Measurements from ENCODE around the gene BAAT.
"Not testable (repeated sequence)": the region's sequence is repeated elsewhere in the genome, so short reads cannot be mapped to it uniquely, and the experiment has no call there.

The BAAT gene

DNA sequence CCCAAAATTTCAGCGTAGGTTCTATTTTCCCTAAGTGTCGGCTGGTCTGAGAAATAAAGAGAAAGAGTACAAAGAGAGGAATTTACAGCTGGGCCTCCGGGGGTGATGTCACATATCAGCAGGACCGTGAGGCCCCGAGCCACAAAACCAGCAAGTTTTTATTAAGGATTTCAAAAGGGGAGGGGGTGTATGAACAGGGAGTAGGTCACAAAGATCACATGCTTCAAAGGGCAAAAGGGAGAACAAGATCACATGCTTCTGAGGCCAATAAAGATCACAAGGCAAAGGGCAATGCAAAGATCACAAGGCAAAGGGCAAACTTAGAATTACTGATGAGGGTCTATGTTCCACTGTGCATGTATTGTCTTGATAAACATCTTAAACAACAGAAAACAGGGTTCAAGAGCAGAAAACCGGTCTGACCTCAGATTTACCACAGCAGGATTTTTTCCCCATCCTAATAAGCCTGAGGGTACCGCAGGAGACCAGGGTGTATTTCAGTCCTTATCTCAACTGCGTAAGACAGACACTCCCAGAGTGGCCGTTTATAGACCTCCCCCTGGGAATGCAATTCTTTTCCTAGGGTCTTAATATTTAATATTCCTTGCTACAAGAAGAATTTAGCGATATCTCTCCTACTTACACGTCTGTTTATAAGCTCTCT, at the start of gene BAAT:
BAAT (minus strand) TSS at position 134 of the 664 bp plus-strand sequence. CDS start 13,602 bp downstream, outside the sequence.
- DNase-seq, result not testable (repeated sequence)

DNA sequence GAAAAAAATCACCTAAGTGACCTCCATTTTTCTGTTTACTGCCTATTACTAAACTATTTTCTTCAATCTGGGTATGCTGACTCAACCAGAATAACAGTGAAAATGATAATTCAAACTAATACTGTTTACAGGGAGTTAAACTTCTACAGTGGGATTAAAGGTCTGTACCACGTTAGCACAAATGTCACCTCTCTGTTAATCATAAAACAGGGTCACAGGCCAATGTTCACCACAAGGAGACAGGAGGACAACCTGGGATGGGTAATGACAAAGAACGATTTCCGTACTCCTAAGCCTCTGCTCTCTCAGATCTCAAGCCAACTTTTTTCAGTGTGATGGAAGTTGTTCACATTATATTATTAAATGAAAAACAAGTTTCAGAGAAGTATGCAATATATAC, 48.4 kb upstream of the BAAT start:
- no peak for DNase-seq

GRCh38 chr9:101432740-101433139, 47.9 kb upstream of the BAAT start:
- DNase-seq, result no peak

DNA sequence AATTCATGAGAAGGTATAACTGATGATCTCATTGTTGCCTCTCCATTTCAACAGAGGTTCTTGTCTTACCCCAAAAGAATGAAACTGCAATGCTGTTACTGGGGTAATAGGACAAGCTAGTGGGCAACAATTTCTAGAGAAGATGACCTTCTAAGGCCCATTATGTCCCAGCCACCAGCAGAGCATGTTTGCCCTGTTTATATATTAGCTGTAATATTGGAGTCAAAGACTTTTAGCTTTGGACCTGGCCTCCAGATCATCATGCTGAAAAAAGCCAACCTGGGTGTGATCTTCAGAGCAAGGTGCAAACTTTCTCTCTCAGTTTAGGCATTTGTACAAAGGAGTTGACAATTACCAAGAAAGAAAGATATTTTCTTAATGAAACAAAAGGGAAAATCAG, 47.4 kb upstream of the BAAT start:
- DNase-seq, result no peak

DNA sequence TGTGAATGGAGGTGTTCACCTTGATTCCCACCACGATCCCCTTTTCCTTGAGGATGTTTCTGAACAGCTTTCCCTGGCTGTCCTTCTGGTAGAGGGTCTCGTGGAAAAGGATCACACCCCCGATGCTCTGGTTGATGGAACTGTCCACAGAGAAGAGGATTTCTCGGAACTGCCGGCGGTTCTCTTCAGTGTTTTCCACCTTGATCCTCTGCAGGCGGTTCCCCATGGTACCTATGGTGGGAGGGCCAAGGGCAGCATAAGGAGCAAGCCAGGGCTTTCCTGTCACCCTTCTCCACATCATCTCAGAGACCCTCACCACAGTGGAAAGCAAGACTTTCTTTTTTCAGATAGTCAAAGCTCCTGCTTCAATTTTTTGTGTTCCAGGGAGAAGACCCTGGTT, 44.9 kb upstream of the BAAT start:
- no peak for DNase-seq

DNA sequence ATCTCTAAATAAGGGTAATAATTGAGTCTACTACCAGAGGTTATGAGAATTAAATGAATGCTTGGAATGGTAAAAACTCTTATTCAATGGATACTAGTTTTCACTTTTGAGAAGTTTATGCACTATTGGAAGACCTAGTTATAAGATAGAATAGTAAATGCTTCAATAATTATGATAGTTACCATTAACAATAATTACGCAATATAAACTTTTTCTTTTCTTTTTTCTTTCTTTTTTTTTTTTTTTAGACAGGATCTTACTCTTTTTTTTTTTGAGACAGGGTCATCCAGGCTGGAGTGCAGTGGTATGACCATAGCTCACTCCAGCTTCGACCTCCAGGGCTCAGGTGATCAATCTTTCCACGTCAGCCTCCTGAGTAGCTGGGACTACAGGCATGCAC, 44.1 kb upstream of the BAAT start:
- DNase-seq, result no peak

DNA sequence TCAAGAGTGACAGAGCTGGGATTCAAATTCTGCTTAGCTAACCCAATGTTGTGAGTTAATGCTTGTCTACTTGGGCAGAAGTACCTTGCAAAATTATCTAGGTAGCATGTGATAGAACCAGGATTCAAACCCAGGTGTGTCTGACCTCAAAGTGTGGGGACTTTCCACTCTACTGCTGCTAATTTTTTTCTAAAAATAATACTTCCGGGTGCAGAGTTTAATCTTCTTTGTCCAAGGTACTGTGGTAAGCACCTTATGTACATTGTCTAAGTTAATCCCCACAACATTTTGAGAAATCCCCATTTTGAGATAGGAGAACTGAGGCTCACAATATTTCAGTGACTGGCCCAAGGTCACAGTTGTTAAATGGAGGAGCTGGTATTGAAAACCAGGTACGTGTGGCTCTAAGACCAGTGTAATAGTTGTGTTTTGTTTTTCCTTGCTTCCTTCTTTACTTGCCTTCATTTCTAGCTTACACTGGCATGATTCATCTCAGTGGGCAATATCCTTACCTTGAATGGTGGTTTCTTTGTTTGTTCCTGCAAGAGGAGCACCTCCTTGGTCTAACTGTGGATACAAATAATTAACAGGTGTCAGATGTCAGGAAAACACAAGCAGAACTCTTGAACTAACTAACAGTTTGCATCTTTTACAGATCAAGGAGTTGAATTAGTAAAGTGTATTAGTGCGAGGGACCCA, 43.3 kb upstream of the BAAT start:
- no peak for DNase-seq

GRCh38 chr9:101427358-101427757, 42.6 kb upstream of the BAAT start:
- no peak for DNase-seq

DNA sequence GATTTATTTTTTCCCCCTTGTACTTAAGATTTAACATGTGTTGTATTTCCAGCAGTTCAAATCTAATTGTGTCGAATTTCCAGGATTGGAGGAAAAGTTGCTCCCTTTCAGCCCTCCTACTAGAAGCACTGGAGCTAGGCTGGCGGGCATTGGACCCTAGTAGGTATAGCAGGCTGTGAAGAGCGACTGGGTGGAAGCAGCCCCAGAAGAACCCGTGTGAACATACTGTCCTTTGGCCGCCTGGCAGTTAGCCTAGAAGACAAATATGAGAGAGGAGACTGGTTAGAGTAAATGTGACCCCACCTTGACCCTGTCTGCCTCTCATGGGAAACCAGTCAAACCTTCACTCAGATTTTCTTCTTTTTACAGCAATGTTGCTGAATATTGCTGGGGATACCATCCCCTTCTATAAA, 36.9 kb upstream of the BAAT start:
- no peak for DNase-seq

DNA sequence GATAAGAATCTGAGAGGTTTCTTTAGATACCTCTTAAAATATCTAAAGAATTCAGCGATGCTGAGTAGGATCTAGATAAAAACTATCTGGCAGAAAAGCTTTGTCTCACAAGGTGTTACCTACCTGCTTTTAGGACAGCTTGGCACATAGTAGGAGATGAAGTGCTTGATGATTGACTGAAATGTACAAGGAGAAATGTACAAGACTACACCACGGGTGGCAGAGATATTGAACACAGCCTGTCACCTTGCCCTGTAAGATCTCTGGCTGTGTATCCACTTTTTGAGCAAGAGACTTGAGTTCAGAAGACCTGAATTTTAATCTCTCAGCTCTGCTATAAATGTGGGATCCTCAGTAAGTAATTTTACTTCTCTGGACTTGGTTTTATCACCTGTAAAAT, 35.1 kb upstream of the BAAT start:
- no peak for DNase-seq

- no peak for DNase-seq
Measured at GRCh38 chr9:101418518-101419430, 34.0 kb upstream of the BAAT start.

DNA sequence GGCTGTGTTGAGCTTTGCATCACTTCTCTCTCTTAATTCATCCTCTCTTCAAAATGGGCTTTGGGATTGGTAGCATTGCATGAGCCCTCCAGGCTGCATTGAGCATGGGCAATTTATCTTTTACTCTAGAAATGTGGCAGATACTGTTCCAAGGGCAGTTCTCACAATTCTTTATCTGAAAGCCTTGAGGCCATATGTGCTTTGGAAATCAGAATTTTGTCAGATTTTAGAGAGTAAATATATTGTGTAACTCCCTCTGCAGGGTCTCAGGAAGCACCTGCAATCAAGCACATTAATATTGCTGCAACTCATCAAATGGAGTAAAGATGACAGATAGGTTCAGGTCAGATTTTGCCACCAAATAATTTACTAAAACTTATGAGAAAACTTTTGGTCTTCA, 33.2 kb upstream of the BAAT start:
- no peak for DNase-seq

DNA sequence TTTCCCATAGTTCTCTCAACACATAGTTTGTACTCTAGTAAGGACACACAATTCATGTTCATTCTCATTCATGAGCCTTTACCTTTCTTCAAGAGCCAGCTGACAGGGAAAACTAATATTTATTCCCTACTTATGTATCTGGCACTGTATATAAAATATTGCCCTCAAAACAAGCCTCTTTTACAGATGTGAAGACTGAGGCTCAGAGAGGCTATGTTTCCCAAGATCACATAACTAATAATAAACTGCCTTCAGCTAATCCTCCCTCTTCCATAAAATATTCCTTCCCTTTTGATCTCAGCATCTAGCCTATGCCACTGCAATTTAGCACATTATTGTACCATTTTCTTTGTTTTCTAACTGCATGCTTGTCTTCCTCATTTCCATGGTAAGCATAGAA, 32.6 kb upstream of the BAAT start:
- no peak for DNase-seq

DNA sequence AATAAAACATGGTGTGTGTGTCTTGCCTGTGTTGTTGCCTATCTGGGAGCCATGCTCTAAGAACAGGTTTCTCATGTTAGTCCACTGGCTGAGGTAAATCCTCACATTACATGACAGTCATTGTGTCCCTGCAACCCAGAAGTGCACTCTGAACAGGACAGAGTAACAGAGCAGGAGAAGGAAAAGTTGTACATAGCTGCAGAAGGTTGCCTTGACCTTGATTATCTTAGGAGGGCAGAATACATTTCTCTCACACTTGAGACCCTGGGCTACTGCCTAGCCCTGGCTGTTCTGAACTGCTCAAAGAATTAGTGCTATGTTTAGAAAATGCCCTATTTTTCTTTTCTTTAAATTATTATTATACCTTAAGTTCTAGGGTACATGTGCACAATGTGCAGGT, 30.8 kb upstream of the BAAT start:
- DNase-seq, result no peak

DNA sequence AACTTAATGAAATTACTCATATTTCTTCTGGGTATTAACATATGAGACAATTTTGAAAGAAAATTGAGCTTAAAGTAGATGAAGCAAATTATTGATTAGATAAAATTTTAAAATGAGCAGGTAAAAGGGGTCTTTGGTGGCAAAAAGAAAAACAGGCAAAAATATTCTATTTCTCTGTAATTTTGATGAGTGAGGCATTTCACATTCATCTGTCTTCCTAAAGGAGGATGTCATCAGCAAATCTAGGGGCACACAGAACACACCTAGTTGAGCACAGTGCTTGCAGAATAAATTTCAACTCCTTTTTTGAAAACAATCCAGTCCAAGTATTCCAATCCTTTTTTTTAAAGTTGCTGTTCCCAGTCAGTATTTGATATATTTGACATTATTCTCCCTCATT, 30.0 kb upstream of the BAAT start:
- no peak for DNase-seq

DNA sequence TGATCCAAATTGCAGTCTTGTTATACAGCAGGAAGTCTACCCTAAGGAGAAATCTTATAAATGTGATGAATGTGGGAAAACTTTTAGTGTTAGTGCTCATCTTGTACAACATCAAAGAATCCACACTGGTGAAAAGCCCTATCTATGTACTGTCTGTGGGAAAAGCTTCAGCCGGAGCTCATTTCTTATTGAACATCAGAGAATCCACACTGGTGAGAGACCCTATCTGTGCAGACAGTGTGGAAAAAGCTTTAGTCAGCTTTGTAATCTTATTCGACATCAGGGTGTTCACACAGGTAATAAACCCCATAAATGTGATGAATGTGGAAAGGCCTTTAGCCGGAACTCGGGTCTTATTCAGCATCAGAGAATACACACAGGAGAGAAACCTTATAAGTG, 24.3 kb upstream of the BAAT start:
- no peak for DNase-seq

- no peak for DNase-seq
Measured at GRCh38 chr9:101408374-101409078, 23.7 kb upstream of the BAAT start.

DNA sequence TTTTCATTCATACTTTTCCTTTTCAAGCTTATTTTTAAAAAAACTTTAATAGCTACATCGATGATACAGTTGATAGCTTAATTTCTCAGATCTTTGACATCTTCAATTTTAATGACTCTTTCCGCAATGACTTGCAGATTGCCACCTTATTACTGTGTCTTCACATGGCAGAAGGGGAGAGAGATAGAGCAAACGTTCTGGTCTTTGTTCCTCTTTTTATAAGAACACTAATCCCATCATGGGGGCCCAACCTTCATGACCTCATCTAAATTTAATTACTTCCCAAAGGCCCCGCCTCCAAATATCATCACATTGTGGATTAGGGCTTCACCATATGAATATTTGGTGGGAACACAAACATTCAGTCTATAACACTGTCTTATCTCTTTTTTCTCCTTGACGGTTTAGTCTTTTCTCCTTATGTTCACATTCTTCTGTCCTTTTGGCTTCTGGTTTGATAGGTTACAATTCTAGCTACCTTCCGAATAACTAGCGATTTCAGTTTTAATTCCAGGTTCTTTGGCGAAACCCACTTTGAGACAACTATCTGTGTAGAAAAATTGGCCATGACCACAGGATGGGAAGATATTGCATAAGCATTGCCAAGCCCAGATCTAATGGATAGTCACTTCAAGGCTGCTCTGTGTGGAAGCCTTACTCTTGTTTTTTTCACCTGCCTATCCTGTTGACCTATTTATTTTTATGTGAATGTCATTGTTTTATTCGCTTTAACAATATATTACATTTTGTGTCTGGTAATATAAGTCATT, 18.9 kb upstream of the BAAT start:
- no peak for DNase-seq

DNA sequence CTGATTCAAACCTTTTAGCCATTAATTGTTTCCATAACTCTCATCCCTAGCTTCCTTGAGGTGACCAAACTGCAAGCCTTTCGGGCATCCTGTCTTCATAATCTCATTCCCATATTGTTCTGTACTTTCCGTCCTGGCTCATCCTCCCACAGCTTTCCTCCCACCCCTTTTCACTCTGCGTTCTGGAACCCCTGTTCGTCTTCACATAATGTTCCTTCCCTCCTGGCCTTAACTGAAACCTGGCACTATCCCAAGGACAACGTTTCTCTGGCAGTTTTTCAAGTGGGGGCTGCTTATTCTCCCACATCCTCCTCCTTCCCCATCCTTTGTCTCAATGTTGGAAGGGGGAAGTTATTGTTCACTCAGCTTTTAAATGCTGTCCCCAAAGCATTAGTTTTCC, 15.3 kb upstream of the BAAT start:
- DNase-seq, result no peak

- no peak for DNase-seq
Measured at GRCh38 chr9:101399643-101399970, 14.8 kb upstream of the BAAT start.

DNA sequence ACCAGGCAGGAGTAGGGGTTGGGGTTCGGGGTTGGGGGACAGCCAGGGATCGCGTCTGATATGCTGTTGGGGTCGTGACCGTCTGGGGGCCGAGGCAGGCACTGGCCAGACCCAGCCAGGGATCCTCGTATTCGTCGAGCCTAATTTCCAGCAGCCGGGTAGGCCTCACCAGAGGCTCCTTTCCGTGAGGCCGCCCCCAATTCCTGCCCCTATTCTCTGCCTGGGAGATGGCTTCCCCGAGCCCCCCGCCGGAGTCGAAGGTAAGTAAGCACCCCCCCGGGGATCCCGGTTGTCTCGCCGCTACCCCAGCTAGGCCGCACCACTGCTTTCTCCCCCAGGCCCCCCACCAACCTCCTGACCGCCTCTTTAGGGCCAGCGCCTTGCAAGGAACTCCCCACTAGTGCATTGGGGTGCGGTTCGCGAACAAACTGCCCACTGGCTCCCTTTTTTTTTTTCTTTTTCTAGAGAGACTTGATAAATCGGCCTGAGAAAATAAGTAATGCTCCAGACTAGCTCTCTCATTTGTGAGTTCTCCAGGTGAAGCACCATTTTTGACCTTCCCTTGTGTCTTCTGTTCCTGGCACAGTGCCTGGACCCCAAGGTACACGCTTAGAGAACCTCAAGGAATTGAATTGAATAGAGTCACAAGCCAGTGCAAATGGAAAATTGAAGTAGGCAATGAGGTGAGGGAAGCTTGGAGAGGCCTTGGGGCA, 14.3 kb upstream of the BAAT start:
- no peak for DNase-seq

Data from NCI-H1092 (cell line).